22Rv1 (cell line): Measurements from ENCODE around the gene NOB1.

ENCODE experiments used
- H3K27ac ChIP-seq: fragments of 450-650 bp; 2 replicates; pipeline ENCODE4 v1.5.1; 2017
- ZFX ChIP-seq: fragments of 450-650 bp; IDR thresholded peaks from 2 replicates; pipeline ENCODE4 v1.6.1; 2017; ENCODE audit warnings: antibody characterized with exemption, borderline replicate concordance
- TF ChIP-seq, protein P1 (sequence below): fragments of 450-650 bp; IDR thresholded peaks from 2 replicates; pipeline ENCODE4 v1.5.1; 2017; ENCODE audit warnings: mild to moderate bottlenecking

NOB1 gene

DNA sequence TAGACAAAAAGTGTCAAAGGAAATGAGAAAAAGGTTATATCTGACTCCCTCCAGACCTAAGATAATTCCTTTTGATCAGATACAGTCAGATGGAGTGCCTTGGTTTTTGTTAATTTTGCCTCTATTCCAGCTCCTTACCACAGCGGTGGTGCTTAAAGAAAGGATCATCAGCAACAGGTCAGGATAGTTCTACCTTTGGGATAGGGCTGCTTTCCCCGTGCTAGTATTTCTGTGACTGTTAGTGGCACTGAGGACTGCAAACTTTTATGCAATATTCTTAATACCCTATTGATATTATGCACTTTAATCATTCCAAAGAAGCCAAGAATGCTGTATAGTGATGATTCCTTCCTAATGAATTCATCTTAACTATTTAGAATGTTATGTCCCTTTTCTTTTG, 52.9 kb downstream of the NOB1 start:
- no peak for TF ChIP-seq ZFX
- TF ChIP-seq, protein P1, sequence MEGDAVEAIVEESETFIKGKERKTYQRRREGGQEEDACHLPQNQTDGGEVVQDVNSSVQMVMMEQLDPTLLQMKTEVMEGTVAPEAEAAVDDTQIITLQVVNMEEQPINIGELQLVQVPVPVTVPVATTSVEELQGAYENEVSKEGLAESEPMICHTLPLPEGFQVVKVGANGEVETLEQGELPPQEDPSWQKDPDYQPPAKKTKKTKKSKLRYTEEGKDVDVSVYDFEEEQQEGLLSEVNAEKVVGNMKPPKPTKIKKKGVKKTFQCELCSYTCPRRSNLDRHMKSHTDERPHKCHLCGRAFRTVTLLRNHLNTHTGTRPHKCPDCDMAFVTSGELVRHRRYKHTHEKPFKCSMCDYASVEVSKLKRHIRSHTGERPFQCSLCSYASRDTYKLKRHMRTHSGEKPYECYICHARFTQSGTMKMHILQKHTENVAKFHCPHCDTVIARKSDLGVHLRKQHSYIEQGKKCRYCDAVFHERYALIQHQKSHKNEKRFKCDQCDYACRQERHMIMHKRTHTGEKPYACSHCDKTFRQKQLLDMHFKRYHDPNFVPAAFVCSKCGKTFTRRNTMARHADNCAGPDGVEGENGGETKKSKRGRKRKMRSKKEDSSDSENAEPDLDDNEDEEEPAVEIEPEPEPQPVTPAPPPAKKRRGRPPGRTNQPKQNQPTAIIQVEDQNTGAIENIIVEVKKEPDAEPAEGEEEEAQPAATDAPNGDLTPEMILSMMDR, result no peak
- no peak overlapping the region for H3K27ac ChIP-seq

DNA sequence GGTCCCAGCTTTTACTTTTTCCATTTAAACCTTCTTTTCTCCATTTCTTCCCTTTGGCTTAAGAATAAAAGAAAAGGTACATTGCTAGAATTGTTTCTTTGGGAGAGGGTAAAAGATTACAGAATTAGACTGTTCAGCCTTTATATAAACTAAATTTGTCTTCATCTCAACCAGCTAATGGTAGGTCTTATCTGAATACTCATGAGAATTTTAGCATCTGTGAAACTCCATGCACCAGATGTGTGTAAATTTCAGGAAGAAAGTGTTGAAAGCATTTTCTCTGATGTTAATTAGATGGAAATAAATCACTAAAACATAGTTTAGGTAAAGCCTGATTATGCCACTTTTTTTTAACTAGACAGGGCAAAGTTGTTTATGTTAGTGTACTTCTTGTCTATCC, 53.3 kb downstream of the NOB1 start:
- TF ChIP-seq ZFX, result no peak
- TF ChIP-seq, protein P1, result no peak
- H3K27ac ChIP-seq, result no peak overlapping the region

DNA sequence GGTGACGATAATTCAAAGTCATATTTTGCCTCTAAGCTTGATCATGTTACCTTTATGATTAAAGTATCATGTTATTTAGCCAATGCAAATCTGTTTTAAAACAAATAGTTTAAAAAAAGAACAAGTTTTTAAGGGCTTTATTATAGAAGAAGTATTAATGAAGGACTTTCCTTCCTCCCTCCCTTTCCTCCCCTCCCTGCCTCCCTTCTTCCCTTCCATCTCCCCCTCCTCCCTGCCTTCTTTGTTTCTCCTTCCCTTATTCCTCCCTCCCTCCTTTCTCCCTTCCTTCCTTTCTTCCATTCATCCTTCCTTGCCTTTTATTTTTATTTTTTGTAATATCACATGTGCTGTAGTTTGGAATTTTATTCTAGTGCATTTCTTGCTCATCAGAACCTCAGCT, 54.8 kb downstream of the NOB1 start:
- no peak overlapping the region for H3K27ac ChIP-seq
- TF ChIP-seq, protein P1, result no peak
- no peak for TF ChIP-seq ZFX

DNA sequence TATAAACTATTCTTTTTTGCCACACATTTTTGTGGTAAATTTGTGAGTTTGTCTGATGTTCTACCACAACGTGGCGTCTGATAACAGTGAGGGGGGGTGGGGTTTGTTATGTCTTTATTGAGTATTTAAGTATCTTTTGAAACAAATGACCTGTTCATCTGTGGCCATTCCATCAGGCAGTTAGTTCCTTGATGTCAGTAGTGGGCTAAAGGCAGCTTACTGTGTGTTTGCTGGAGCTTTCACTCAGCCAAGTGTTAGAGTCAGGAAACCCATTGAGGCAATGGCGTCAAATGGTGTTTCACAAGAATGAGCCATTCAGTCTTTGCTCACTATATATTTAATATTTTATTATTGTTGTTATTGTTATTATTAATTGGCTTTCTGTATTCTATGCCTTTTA, 56.3 kb downstream of the NOB1 start:
- TF ChIP-seq ZFX, result no peak
- TF ChIP-seq, protein P1, result no peak
- H3K27ac ChIP-seq, result no peak overlapping the region

DNA sequence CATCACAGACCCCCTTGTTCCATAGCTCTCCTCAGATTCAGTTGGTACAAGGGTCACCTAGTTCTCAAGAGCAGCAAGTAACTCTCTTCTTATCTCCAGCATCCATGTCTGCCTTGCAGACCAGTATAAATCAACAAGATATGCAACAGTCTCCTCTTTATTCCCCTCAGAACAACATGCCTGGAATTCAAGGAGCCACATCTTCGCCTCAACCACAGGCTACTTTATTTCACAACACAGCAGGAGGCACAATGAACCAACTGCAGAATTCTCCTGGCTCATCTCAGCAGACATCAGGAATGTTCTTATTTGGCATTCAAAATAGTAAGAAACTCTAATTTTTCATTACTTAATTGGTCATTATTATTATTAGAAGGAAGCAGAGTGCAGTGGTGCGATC, 60.8 kb downstream of the NOB1 start:
- no peak overlapping the region for H3K27ac ChIP-seq
- TF ChIP-seq, protein P1, result no peak
- no peak for TF ChIP-seq ZFX

DNA sequence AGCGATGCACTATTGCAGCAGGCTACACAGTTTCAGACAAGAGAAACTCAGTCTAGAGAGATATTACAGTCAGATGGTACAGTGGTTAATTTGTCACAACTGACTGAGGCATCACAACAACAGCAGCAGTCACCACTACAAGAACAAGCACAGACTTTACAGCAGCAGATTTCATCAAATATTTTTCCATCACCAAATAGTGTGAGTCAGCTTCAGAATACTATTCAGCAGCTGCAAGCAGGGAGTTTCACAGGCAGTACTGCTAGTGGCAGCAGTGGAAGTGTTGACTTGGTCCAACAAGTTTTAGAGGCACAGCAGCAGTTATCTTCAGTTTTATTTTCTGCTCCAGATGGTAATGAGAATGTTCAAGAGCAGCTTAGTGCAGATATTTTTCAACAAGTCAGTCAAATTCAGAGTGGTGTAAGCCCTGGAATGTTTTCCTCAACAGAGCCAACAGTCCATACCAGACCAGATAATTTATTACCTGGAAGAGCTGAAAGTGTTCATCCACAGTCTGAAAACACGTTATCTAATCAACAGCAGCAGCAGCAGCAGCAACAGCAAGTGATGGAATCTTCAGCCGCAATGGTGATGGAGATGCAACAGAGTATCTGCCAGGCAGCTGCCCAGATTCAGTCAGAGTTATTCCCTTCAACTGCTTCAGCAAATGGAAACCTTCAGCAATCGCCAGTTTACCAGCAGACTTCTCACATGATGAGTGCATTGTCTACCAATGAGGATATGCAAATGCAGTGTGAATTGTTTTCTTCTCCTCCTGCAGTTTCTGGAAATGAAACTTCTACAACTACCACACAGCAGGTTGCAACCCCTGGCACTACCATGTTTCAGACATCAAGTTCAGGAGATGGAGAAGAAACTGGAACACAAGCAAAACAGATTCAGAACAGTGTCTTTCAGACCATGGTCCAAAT, 62.5 kb downstream of the NOB1 start:
- TF ChIP-seq ZFX, result no peak
- TF ChIP-seq, protein P1, result no peak
- H3K27ac ChIP-seq, result no peak overlapping the region
